Stomach (tissue), 9 donors: Measurements from ENCODE around the gene CACNG5. TPM values are rescaled to one million over a fixed set of nuclear protein-coding genes. Genes with fewer than 3 reads are reported as not detected.
A peak's percentile ranks its signal among the peaks of the same experiment; 100 is the strongest.

Source experiments
- DNase-seq, 2 donors: peaks; one replicate each; pipeline versions ENCODE4 v3.0.0 to v3.0.0-alpha.2; 2013 to 2019
- H3K27ac ChIP-seq, 5 donors: fragments of 200-600 bp in 4 of 5; sonication (generic) in 4 of 5; one replicate each; pipeline ENCODE4 v1.5.1; 2013 to 2019; ENCODE audit warnings: mild to moderate bottlenecking in 1 of 5, moderate library complexity in 1 of 5
- H3K27me3 ChIP-seq, 3 donors: fragments of 200-600 bp; sonication (generic); one replicate each; pipeline ENCODE4 v1.5.1; 2017 to 2019; ENCODE audit warnings: mixed run types in 1 of 3
- H3K36me3 ChIP-seq, 4 donors: fragments of 200-600 bp; sonication (generic); 1 replicate in 3 of 4; 2 replicates in 1 of 4; pipeline ENCODE4 v1.5.1; 2016 to 2019
- H3K4me1 ChIP-seq, 4 donors: fragments of 200-600 bp; sonication (generic); one replicate each; pipeline ENCODE4 v1.5.1; 2016 to 2019
- H3K4me3 ChIP-seq, 4 donors: fragments of 200-600 bp; sonication (generic) in 3 of 4; one replicate each; pipeline ENCODE4 v1.5.1; 2016 to 2019; ENCODE audit warnings: mild to moderate bottlenecking in 1 of 4
- H3K9me3 ChIP-seq, 4 donors: fragments of 200-600 bp; sonication (generic); one replicate each; pipeline ENCODE4 v1.5.1; 2016 to 2019
- CTCF ChIP-seq, 7 experiments: fragments of 450-650 bp in 4 of 7; fragments of 200-600 bp in 3 of 7; sonication (generic) in 3 of 7; IDR thresholded peaks; one replicate each; pipeline ENCODE4 v1.5.1; 2016 to 2019; ENCODE audit warnings: antibody characterized with exemption in 7 of 7, control low read depth in 2 of 7, mild to moderate bottlenecking in 1 of 7
- EP300 ChIP-seq: sonication (generic); formaldehyde crosslinking; IDR thresholded peaks from one replicate; pipeline ENCODE4 v1.6.1; 2017; ENCODE audit warnings: antibody characterized with exemption
- POLR2A ChIP-seq, 4 donors: fragments of 450-650 bp; IDR thresholded peaks; one replicate each; pipeline ENCODE4 v1.6.1; 2016; ENCODE audit warnings: antibody characterized with exemption in 4 of 4, control low read depth in 2 of 4, mild to moderate bottlenecking in 1 of 4, moderate library complexity in 1 of 4
- POLR2AphosphoS5 ChIP-seq, 3 donors: sonication (generic); formaldehyde crosslinking; IDR thresholded peaks; one replicate each; pipeline ENCODE4 v1.6.1; 2016; ENCODE audit warnings: antibody characterized with exemption in 3 of 3
- WGBS, 5 donors: extraction: QIAGEN DNeasy Blood & Tissue Kit in 3 of 5; methylation state at CpG; one replicate each; pipeline versions ENCODE4 v1.1.5 to v1.1.7; 2013 to 2018; 5-methylcytosine and 5-hydroxymethylcytosine counted together
- intact Hi-C: fragments of 100-400 bp; cut with DNase I; formaldehyde crosslinking; loops from one replicate; pipeline ENCODE4 v1.15.1; 2023; ENCODE audit warnings: low total_unique reads
- polyA plus RNA-seq, 3 donors: library from polyadenylated mRNA; stranded (reverse); fragments of 200-250 nt; gene quantifications; one replicate each; pipeline ENCODE4 v1.2.3, GENCODE V29; 2013
- total RNA-seq, 5 donors: library from RNA; depleted of rRNA; stranded (reverse); fragments of >200 nt; gene quantifications; one replicate each; pipeline versions ENCODE4 v1.1.0 to v1.2.3, GENCODE V29; 2014 to 2016
- donor health status: healthy with polysubstance abuse.
- donor health status: Bipolar disorder and iron deficiency.
- donor health status: healthy.

The CACNG5 gene
- total and polyA plus RNA-seq, 8 donors: not detected

DNA sequence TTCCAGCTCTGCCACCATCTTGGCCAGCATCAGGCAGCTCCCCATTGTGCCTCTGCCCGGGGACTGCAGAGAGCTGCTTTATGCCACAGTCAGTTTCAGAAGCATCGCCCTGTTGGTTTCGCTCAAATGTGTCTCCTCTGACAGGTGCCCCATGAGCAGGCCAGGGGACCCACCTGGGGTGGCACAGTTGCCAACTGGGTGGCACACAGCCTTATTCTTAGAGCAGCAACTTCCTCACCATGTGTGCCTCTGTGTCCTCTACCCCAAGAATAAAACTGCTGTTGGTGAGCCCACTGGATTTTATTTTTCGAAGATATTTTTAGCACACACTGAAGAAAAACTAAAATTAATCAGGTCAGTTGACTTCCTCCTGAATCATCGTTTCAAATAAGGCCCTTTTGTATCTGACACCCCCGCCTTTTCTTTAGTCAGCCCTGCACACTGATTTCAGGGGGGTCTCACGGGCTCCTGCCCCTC lies 44.9 kb upstream of the CACNG5 start:
- DNase-seq: no peak
- Histone ChIP-seq H3K27me3 (no peaks in the 10 kb centered on the region), H3K4me3 (no peak overlapping the region), H3K4me1 (peaks cover 0 to 12% (median 4%) of the 10 kb centered on the region in 4 donors), H3K36me3 (peaks cover 17 to 86% (median 61%) of the 10 kb centered on the region in 4 donors), H3K9me3 (no peaks in the 10 kb centered on the region), H3K27ac (no peak overlapping the region)
- TF ChIP-seq POLR2A (IDR thresholded peaks at IDR 0.05) (no peak), EP300 (no peak), CTCF (IDR thresholded peaks at IDR 0.05) (no peak), POLR2AphosphoS5 (IDR thresholded peaks at IDR 0.05) (no peak)
- WGBS, 5 donors: 77 to 87% (median 85%) methylated on average over 6 to 7 of the region's 7 CpGs
- intact Hi-C loops: no loop called here

- H3K36me3 ChIP-seq: peaks cover 17 to 86% (median 60%) of the 10 kb centered on the region in 4 donors
- 81 to 90% (median 88%) methylated on average over 11 of the region's 11 CpGs for WGBS, 5 donors
- TF ChIP-seq POLR2A (IDR thresholded peaks at IDR 0.05): no peak
- no peak for TF ChIP-seq CTCF (IDR thresholded peaks at IDR 0.05)
- TF ChIP-seq EP300: no peak
- no peak for TF ChIP-seq POLR2AphosphoS5 (IDR thresholded peaks at IDR 0.05)
- no peaks in the 10 kb centered on the region for H3K27me3 ChIP-seq
- DNase-seq: no peak
- intact Hi-C loops: no loop called here
- H3K4me1 ChIP-seq: peaks cover 0 to 12% (median 4%) of the 10 kb centered on the region in 4 donors
- H3K4me3 ChIP-seq: no peak overlapping the region
- H3K27ac ChIP-seq: peak overlapping the region in 1 of 5 donors; percentile 9
- no peaks in the 10 kb centered on the region for H3K9me3 ChIP-seq
Measured at GRCh38 chr17:66790501-66791061, 44.3 kb upstream of the CACNG5 start.

DNA sequence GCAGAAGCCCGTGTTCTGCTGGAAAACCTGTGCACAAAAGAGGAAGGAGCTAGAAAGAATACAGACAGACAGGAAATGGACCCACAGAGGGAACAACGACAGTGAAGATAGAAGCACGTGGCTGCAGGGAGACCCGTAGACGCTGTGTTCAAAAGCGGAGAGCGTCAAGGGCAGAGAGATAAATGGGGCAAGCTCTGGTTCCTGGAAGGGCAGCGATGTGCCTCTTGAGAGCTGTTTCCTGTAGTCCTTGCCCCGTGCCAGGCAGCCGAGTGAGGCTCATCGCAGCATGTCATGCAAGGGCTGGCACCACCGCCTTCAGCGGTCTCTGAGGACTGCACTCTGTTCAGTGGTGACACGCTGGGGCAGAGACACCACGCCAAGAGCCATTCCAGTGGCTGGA lies 43.6 kb upstream of the CACNG5 start:
- intact Hi-C loops: no loop called here
- Histone ChIP-seq H3K27me3 (no peaks in the 10 kb centered on the region), H3K36me3 (peaks cover 17 to 86% (median 62%) of the 10 kb centered on the region in 4 donors), H3K4me1 (peaks cover 0 to 12% (median 4%) of the 10 kb centered on the region in 4 donors), H3K9me3 (no peaks in the 10 kb centered on the region), H3K27ac (peak overlapping the region in 1 of 5 donors; percentile 9), H3K4me3 (no peak overlapping the region)
- TF ChIP-seq EP300 (no peak), POLR2AphosphoS5 (IDR thresholded peaks at IDR 0.05) (no peak), POLR2A (IDR thresholded peaks at IDR 0.05) (no peak), CTCF (IDR thresholded peaks at IDR 0.05) (no peak)
- DNase-seq: peak in 1 of 2 donors; percentile 34
- WGBS, 5 donors: 45 to 82% (median 72%) methylated on average over 15 of the region's 15 CpGs

DNA sequence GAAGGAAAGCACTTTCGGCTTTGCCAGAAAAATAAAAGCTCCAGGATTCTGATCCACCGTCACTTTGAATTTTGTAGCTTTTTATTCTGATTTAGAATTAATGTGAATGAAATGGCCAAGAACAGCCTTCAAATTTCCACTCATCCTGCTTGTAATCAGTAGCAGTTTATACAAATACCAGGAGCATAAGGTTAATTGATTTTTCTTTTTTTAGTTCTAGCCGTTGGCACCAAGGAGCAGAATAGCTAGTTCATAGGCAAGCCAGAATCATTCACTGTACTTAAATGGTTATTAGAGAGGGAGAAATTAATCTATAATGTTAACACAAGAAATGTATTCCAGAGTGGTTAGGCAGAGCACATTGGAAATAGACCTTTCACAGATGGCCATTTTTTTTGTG lies 41.1 kb upstream of the CACNG5 start:
- intact Hi-C loops: no loop called here
- no peak overlapping the region for H3K4me3 ChIP-seq
- H3K9me3 ChIP-seq: no peaks in the 10 kb centered on the region
- peaks cover 0 to 12% (median 4%) of the 10 kb centered on the region in 4 donors for H3K4me1 ChIP-seq
- TF ChIP-seq EP300 (no peak), CTCF (IDR thresholded peaks at IDR 0.05) (no peak), POLR2AphosphoS5 (IDR thresholded peaks at IDR 0.05) (no peak), POLR2A (IDR thresholded peaks at IDR 0.05) (no peak)
- H3K27ac ChIP-seq: no peak overlapping the region
- WGBS, 5 donors: 61 to 71% (median 64%) methylated on average over 3 of the region's 3 CpGs
- H3K36me3 ChIP-seq: peaks cover 12 to 76% (median 53%) of the 10 kb centered on the region in 4 donors
- H3K27me3 ChIP-seq: no peaks in the 10 kb centered on the region
- DNase-seq: no peak
